Activated T-cell treated with anti-CD3 and anti-CD28 coated beads, Interleukin-2, amount 50 U/mL, for 24 hours (primary cell): ENCODE measurements around the gene ZCCHC24.

Experiments
- DNase-seq: peaks from one replicate; pipeline ENCODE4 v3.0.0-alpha.2; 2020
- H3K27ac Mint-ChIP-seq: 2 replicates; pipeline ENCODE4 v1.8.0; 2020; ENCODE audit warnings: mild to moderate bottlenecking, mixed read lengths
- H3K27me3 Mint-ChIP-seq: 2 replicates; pipeline ENCODE4 v1.8.0; 2020; ENCODE audit warnings: mixed read lengths
- H3K36me3 Mint-ChIP-seq: 2 replicates; pipeline ENCODE4 v1.8.0; 2020; ENCODE audit warnings: low read depth, mixed read lengths
- H3K4me1 Mint-ChIP-seq: 2 replicates; pipeline ENCODE4 v1.8.0; 2020; ENCODE audit warnings: low read depth, mixed read lengths
- H3K4me3 Mint-ChIP-seq: 2 replicates; pipeline ENCODE4 v1.8.0; 2020; ENCODE audit warnings: mild to moderate bottlenecking, moderate library complexity, mixed read lengths
- H3K9me3 Mint-ChIP-seq: 2 replicates; pipeline ENCODE4 v1.8.0; 2020; ENCODE audit warnings: mixed read lengths

ZCCHC24 gene

DNA sequence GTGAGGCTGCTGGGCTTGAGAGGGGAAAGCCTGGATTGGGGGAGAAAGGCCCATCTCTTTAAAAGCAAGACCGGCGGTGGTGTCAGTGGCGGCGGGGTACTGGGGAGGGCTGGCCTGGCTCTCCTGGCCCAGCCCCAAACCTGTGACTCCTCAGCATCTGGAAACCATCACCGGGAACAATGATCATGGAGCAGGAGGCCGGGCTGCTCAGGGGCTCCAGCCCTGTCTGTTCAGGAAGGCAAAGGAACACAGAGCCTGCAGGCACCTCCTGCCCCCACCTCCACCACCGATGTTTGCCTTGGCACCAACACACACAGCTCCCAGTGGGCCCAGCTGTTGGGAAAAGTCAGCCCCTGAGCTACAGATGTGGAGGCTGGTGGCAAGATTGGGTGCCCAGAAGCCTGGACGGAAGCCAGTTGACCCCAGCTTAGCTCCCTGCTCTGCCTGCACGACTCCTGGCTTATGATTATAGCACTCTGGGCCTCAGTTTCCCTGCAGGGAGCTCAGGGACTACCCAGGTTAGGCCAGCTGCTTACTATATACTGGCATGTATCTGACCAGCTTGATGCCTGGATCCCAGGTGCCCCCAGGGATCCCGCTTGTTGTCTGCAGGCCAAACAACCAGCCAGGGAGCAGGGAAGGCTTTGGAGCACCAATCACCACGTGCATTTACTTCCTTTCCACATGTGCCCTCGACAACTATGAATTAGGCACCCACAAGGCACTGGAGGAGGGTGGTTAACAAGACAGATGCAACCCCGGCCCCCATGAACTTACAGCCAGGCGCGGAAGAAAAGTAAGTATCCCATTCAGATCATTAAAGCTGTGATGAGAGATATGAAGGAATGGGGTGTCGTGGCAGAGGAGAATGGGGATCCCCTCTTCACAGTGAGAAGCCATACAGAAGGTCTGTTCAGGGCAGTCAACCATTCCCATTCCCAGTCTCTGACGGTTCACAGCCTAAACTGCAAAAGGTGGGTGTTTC lies 37.3 kb downstream of the ZCCHC24 start:
- no peak for DNase-seq
- Mint-ChIP-seq H3K36me3 (no peaks in the 10 kb centered on the region), H3K4me1 (peaks cover 3% of the 10 kb centered on the region), H3K4me3 (no peak overlapping the region), H3K27ac (no peak overlapping the region), H3K9me3 (no peaks in the 10 kb centered on the region), H3K27me3 (no peaks in the 10 kb centered on the region)

DNA sequence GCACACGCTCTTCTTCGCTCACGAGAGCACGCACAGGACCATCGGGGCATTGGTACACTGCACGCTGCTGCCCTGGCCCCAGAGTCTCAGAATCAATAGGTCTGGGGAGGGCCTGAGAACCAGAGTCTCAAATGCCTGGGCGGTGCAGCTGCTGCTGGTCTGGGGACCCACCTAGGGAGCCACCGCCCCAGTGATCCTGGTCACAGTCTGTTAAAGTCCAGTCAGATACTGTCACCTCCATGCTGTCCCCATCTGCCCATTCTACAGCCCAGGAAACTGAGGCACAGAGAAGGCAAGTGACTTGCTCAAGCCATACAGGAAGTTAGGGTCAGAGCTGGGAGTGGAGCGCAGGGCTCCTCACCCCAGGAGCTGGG lies 38.0 kb downstream of the ZCCHC24 start:
- Mint-ChIP-seq H3K4me3 (no peak overlapping the region), H3K9me3 (no peaks in the 10 kb centered on the region), H3K36me3 (no peaks in the 10 kb centered on the region), H3K27me3 (no peaks in the 10 kb centered on the region), H3K27ac (no peak overlapping the region), H3K4me1 (no peaks in the 10 kb centered on the region)
- DNase-seq: no peak

DNA sequence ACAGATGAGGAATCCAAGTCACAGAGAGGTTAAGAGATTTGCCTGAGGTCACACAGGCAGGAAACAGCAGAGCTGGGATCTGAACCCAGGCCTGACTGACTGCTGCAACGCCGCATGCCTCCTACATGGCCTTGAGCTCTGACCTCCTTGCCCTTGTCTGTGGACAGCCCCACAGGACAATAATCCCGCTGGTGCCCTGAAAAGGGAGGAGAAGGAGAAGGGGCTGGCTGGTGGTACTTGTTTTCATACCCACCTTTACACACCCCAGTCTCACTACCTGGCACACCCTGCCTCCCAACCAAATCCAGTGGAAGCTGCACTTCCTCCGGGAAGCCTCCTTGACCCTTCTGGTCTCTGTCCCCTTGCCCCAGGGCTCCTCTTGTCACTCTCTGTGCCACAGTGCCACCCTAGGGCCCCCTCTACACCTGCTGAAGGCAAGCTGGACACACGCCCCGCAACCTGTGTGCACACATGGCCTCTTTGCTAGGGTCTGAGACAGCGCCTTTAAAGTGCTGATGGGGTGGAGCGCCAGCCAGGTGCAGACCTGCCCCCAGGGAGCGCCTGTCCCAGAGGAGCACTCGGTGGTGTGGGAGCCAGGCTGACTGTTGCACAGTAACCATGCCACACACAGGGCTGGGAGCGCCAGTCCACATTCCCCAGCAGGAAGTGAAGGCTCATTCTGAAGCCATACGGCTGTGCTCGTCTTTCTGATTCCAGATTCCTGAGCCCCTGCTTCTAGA lies 38.6 kb downstream of the ZCCHC24 start:
- H3K27me3 Mint-ChIP-seq: no peaks in the 10 kb centered on the region
- no peak overlapping the region for H3K4me3 Mint-ChIP-seq
- no peak for DNase-seq
- H3K9me3 Mint-ChIP-seq: no peaks in the 10 kb centered on the region
- H3K36me3 Mint-ChIP-seq: no peaks in the 10 kb centered on the region
- H3K27ac Mint-ChIP-seq: no peak overlapping the region
- H3K4me1 Mint-ChIP-seq: no peaks in the 10 kb centered on the region

DNA sequence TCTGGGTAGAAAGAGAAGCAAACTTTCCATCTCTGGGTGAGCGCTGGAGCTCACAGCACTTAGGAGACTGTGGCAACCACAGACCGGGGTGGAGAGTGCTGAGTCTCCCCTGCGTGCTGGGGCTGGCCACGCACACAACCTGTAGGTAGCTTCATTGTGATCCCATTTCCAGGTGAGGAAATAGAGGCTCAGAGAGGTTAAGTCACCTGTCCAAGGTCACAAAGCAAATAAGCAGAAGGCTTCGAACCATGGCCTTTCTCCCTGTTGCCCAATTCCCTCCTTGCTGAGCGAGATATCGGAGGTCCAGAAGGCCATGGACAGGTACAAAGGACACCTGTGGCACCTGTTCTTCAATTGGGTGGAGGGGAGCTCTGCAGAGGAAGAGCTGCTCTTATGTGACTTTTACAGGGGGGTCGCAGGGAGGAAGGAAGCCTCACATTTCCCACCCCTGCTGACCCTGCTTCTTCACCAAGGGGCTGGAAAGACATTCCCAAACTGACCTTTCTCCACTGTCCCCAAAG lies 39.4 kb downstream of the ZCCHC24 start:
- Mint-ChIP-seq H3K4me1 (no peaks in the 10 kb centered on the region), H3K36me3 (no peaks in the 10 kb centered on the region), H3K4me3 (no peak overlapping the region), H3K9me3 (no peaks in the 10 kb centered on the region), H3K27ac (peak overlapping the region; percentile 26), H3K27me3 (no peaks in the 10 kb centered on the region)
- no peak for DNase-seq

DNA sequence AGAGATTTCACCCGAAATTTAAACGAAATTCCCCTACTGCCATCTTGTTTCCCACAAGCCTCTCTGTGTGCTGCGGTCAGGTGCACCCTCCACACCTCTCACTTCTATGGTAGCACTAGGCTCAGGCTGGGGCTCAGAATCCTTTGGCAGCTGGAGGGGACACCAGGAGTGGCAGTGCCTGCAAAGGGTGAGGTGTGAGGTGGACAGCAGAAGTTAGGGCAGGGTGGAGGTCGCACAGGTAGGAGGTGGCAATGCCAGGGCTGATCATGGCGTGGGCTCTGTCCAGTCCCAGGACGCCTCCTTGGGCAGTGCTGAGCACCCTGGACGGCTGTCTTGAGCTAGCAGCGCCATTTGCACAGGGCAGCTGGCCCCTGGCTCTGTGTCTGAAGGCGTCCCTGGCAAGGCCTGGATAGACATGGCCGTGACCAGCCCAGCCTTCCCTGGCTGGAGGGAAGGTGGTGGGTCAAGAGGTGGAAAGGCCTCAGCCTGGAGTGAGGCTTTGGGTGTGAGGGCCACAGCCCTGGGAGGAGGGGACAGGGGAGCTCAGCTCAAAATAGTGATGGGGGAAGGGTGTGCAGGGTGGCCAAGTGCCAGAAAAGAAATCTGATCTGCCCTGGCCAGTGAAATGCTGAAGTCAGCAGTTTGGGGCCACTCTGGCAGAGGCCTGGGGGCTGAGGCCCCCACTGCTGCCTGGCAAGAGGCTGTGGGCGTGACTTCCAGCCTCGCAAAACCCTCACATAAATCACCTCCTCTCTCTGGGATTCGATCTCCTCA lies 40.0 kb downstream of the ZCCHC24 start:
- no peak overlapping the region for H3K4me3 Mint-ChIP-seq

DNA sequence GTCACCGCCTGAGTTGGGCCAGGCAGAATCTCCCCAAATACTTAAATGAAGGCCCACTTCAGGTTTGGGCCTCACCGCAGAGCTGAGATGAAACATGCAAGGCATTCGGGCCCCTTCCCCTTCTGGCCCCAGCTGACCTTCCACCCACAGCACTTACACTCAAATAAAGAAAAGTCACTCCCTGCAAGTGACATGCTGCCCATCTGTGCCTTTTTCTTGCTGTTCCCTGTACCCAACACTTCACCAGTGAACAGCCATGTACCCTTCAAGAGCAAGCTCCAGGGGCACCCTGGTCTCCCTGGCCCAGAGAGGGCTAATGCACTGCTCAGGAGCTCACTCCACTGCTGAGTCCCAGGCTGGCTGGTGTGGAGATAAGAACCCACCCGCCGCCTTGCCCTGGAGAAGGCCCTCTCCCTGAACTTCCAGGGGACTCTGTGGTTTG lies 40.7 kb downstream of the ZCCHC24 start:
- DNase-seq: no peak
- Mint-ChIP-seq H3K27ac (no peak overlapping the region), H3K4me3 (no peak overlapping the region), H3K27me3 (no peaks in the 10 kb centered on the region), H3K9me3 (no peaks in the 10 kb centered on the region), H3K4me1 (no peaks in the 10 kb centered on the region), H3K36me3 (no peaks in the 10 kb centered on the region)

More for the DNA sequence above, 40.0 kb downstream of the ZCCHC24 start:
- no peak overlapping the region for H3K27ac Mint-ChIP-seq
- DNase-seq: no peak
- H3K27me3 Mint-ChIP-seq: no peaks in the 10 kb centered on the region
- H3K4me1 Mint-ChIP-seq: no peaks in the 10 kb centered on the region
- H3K9me3 Mint-ChIP-seq: no peaks in the 10 kb centered on the region
- no peaks in the 10 kb centered on the region for H3K36me3 Mint-ChIP-seq

DNA sequence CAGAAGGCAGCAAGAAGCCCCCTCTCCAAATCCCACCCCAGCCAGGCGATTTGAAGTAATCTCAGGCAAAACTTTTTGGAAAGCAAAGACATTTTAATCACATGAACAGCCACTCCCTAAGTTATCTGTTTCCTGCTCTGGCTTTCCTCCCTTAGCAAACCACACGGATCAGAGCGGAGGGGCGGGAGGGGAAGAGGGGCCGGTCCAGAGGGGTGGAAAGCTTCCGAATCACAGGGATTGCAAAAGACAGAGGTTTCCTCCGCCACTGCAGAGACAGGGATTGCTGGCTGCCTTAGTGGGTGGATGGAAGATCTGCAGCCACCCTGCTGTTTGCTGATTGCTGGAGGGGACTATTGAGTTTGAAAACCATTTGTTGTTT lies 41.2 kb downstream of the ZCCHC24 start:
- Mint-ChIP-seq H3K27ac (no peak overlapping the region), H3K36me3 (no peaks in the 10 kb centered on the region), H3K27me3 (no peaks in the 10 kb centered on the region), H3K9me3 (no peaks in the 10 kb centered on the region), H3K4me1 (no peaks in the 10 kb centered on the region), H3K4me3 (no peak overlapping the region)
- no peak for DNase-seq

DNA sequence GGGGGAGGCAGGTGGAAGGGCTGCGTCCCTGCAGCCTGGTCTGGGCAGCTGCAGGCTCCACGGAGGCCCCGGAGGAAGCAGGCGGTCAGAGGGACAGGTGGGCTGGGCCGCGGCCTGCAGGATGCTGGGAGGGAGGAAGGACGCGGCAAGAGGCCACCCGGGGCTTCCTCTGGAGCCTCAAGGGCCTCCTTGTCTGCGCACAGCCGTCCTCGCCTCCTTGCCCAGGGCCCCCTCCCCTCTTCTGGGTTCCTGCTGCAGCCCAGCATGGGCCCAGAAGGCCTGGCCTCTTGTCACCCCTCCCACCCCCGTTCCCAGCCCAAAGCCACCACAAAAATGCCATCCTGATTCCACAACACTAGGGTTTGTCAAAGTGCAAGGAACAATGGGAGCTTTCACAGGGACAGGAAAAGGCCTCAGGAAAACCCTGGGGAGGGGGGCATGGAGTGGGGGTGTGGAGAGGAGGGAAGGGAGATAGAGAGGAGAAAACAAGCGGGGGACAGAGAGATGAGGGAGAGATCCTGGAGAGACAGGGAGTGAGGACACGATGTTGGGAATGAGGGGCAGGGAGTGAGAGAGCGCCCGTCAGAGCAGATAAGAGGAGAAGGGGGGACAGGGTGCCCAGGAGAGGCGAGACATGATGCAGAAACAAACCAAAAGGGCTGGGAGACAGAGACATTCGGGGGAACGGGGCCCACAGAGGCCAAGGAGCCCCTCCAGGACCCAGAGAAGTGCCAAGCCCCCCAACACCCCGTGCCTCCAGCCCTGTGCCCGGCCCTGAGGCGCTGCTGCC lies 41.8 kb downstream of the ZCCHC24 start:
- no peak overlapping the region for H3K4me3 Mint-ChIP-seq
- no peaks in the 10 kb centered on the region for H3K4me1 Mint-ChIP-seq
- H3K27ac Mint-ChIP-seq: no peak overlapping the region
- H3K27me3 Mint-ChIP-seq: no peaks in the 10 kb centered on the region
- H3K9me3 Mint-ChIP-seq: no peaks in the 10 kb centered on the region
- no peak for DNase-seq
- H3K36me3 Mint-ChIP-seq: no peaks in the 10 kb centered on the region

DNA sequence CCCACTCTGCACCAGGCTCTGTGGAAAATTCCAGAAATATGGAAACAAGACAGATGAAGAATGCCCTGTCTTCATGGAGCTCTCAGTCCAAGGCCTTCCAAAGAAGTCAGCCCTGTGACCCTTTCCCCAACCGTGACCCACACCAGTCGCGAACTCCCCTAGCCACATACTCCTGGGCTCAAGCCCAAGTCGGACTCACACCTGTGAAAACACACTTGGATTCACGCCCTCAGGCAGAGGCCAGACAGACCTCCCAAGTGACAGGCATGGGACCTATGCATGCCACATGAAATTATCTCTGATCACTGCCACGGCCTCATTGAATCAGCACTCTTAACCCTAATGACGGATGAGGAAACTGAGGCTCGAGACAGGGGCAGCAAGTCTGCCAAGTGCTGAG lies 42.5 kb downstream of the ZCCHC24 start:
- DNase-seq: no peak
- no peaks in the 10 kb centered on the region for H3K9me3 Mint-ChIP-seq
- no peaks in the 10 kb centered on the region for H3K27me3 Mint-ChIP-seq
- H3K4me1 Mint-ChIP-seq: no peaks in the 10 kb centered on the region
- no peak overlapping the region for H3K27ac Mint-ChIP-seq
- no peak overlapping the region for H3K4me3 Mint-ChIP-seq
- H3K36me3 Mint-ChIP-seq: no peaks in the 10 kb centered on the region

DNA sequence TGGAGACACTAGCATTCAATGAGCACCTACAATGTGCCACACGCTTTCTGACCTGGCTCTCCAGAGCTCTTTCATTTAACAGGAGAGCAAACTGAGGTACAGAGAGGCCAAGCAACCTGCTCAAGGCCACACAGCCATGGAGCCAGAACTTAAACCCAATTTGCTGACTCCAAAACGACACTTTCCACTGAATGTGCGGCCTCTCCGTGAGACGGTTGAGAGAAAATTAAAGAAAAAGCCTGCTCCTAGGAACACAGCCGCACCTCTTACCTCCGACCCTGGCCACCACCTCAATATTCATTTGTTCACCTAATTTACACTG lies 42.8 kb downstream of the ZCCHC24 start:
- Mint-ChIP-seq H3K27ac (no peak overlapping the region), H3K9me3 (no peaks in the 10 kb centered on the region), H3K4me3 (no peak overlapping the region), H3K27me3 (no peaks in the 10 kb centered on the region), H3K36me3 (no peaks in the 10 kb centered on the region), H3K4me1 (no peaks in the 10 kb centered on the region)
- DNase-seq: no peak

DNA sequence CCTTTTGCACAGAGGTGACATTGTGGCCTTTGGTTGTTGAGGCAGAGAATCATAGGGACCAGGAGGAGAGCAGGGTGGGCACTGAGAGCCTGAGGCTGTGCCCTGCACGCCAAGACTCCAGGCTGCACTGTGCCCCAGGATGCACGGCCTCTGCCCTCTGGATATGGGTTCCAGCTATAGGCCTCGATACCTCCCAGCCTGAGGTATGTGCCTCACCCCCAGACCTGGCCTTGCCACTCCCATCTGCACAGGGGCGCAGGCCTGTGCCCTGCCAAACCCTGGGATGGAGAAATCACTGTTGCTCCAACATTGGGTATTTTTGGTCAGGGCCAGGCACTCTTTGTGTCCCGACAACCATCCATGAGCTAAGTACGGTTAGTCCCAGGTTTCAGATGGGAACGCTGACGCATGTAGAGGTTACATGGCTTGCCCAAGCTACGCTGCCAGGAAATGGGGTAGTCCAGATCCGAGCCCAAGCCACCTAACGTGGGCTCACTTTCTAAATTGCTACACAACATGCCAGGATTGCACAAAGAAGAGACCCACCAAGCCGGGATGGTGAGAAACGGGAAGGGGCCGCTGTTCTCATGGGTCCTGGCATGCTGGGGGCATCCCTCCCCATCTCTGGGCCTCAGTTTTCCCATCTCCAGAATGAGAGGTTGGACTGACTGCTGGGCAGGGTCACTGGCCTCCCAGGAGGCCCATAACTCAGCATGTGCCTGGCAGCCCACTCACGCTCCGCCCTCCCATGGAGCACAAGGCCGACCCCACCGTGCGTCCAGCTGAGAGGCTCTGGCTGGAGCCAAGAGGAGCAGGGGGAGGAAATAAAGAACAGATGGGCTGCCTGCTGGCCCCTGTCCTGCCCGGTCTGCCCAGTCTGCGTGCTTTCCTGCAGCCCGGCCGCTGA lies 44.2 kb downstream of the ZCCHC24 start:
- Mint-ChIP-seq H3K4me1 (no peaks in the 10 kb centered on the region), H3K4me3 (no peak overlapping the region), H3K36me3 (no peaks in the 10 kb centered on the region), H3K9me3 (no peaks in the 10 kb centered on the region), H3K27ac (no peak overlapping the region), H3K27me3 (no peaks in the 10 kb centered on the region)
- no peak for DNase-seq

DNA sequence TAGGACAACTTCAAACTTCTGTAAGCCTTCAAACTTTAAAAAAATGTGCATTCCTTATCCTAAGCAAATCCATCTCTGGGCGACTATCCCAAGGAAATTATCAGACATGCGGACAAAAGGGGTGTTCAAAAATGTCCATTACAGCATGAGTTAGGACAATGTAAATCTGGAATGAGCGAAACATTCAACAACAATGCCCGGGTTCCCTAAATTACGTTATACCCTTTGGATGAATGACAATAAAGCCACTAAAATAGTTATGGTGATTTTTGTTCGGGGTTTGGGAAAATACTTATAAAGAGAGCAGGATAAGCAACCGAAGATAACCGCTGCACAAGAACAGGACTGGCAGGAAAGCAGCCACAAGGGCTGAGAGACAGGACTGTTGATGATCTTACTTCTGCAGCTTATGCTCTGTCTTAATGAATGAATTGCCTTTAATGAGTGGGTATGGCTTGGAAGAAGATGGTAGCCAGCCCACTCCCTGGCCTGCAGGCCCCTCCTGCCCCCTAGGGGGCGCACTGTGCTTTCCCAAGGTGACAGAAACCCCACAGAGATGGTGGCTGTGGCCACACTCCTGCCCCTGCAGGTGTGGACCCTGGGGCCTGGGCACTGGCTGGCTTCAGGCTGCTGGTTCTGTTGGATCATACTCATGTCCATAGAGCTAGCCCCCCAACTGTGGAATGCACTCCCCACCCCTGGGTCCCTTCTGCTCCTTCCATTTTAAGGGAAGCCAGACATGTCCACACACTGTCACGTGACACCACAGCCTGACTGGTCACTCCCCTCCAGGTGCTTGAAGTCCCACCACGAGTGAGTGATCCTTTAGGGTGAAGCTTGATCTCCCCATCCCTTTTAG lies 45.0 kb downstream of the ZCCHC24 start:
- H3K36me3 Mint-ChIP-seq: no peaks in the 10 kb centered on the region
- H3K27me3 Mint-ChIP-seq: no peaks in the 10 kb centered on the region
- no peak overlapping the region for H3K27ac Mint-ChIP-seq
- no peak overlapping the region for H3K4me3 Mint-ChIP-seq
- peak; percentile 60 for DNase-seq
- no peaks in the 10 kb centered on the region for H3K9me3 Mint-ChIP-seq
- no peaks in the 10 kb centered on the region for H3K4me1 Mint-ChIP-seq
